GM19468 (cell line): ENCODE measurements around the gene TPX2.
"Not testable (repeated sequence)": the region's sequence is repeated elsewhere in the genome, so short reads cannot be mapped to it uniquely, and the experiment has no call there.

Experiments used
- ATAC-seq: cut with Tn5 transposase; IDR thresholded peaks from one replicate; pipeline ENCODE4 v1.9.1; 2021; ENCODE audit warnings: mild to moderate bottlenecking, moderate library complexity, moderate number of reproducible peaks; ENCODE audit not compliant: unreplicated experiment; ENCODE audit errors: extremely low read depth

TPX2 gene

DNA sequence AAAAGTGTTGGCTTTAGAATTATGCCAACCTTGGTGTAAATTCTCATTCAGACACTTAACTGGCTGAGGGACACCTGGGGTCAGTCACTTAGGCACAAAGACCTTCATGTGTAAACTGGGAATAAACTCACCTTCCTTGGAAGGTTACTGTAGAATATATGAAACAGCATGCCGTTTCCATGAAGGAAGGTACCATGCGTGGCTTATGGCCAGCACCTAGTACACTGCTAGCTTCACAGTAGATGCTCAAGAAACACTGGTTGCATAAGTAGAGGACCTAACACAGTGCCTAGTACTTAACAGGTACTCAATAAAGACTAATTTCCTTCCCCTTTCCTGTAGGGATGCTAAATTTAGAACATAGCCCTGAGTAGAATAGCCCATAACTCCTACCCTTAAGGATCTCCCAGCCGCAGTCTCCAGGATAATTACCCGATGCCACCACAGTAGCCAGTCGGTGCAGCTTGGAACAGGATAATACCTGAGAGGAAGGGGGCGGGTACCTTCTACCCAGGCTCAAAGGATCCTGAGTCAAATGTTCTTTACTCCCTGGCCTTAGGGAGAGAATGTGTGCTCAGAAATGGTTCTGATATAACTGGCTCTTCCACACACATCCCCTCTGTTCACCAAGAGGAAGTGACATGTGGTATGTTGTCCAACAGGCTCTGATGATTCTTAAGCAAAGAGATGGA, 20.0 kb upstream of the TPX2 start:
- no peak for ATAC-seq

DNA sequence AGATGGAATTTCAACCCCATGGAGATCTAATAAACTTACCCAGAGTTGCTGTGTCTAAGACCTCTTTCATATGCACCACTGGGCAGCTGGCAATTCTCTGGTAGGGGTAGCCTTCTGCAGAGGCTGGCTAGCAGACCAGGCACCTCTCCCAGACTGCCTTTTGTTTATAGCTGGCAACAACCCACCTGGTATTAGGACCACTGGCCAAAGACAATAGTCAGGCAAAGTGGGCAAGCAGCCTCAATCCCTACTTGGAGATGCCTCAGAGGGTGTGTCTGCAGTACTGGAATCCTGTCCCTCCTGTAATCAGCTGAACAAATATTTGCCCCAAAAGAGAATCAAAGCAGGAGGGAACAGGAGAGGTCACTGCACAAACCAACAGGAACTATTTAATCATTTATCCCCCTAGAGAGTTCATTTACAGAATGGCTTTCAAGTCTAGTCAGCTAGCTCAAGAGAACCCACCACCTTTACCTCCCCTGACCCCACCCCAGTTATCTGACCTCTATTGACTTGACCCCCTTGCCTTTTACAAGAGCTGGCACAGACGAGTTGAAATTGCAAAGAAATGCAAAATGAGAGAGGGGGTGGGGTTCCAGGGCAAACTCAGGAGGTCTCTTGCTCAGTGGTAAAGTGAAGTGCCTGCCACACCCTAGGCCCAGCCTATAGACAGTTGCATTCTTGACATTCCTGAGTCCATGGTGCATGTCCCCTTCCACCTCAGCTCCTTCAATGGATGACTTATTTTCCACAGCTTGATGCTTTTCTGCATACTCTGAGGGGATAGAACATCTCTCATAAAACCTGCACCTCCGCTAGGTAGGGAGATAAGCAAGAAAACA, 19.2 kb upstream of the TPX2 start:
- no peak for ATAC-seq

DNA sequence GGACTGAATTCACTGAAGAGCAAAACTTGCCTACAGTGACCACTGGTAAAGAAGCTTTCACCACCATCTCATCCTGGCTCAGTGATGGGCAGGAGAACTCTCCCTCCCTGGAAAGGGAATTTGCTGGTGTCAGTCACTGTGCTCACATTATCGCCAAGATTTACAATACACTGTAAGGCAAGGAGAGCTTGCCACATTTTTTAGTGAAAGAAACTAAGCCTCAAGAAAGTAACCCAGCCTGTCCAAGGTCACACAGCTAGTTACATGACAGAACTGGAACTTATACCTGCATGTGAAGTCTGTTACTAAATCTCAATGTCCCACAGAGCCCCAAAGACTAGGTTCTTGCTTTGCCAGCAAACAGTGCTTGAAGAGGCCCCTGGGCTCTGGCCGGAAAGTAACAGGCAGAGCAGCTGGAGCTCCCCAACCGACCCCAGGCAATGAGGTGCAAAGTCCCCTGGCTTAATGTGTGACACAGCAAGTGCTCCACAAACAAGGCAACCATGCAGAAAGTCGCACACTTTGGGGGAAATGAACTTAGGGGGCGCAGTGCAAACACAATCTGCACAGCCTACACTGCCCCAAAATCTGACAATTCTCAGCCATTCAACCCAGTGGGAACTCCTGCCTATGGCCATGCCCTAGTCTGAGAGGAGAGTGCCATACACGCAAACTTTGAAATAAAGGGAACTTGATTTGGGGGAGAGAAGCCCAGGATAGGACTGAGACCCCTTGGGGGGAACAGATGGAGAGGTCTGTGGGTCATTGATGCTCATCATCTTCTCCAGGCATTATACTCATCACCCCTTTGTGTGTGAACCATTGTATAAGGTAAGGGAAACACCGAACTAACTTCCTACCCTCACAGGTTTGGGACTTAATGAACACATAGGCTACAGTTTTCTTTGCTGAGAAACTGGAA, 18.3 kb upstream of the TPX2 start:
- no peak for ATAC-seq

DNA sequence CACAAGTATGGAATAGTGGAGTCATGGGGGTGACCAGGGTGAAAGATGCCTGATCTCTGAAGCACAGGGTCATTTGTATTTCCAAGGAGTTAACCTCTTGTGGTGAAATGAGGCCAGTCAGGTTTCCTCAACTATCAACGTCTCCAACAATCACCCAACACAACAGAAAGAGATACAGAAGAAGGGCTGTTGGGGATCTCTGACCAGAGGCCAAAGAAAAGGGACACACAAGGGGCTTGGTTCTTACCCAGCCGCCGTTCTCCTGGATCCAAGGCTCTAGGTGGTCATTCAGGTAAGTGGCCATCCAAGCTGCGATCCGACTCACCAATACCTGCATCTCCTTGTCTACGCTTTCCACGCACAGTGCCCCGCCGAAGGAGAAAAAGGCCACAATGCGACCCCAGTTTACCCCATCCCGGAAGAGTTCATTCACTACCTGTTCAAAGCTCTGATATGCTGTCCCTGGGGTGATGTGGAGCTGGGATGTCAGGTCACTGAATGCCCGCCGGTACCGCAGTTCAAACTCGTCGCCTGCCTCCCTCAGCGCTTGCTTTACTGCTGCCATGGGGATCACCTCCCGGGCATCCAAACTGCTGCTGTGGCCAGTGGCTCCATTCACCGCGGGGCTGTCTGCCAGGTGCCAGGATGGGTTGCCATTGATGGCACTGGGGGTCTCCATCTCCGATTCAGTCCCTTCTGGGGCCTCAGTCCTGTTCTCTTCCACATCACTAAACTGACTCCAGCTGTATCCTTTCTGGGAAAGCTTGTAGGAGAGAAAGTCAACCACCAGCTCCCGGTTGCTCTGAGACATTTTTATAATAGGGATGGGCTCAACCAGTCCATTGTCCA, 17.5 kb upstream of the TPX2 start:
- no peak for ATAC-seq

DNA sequence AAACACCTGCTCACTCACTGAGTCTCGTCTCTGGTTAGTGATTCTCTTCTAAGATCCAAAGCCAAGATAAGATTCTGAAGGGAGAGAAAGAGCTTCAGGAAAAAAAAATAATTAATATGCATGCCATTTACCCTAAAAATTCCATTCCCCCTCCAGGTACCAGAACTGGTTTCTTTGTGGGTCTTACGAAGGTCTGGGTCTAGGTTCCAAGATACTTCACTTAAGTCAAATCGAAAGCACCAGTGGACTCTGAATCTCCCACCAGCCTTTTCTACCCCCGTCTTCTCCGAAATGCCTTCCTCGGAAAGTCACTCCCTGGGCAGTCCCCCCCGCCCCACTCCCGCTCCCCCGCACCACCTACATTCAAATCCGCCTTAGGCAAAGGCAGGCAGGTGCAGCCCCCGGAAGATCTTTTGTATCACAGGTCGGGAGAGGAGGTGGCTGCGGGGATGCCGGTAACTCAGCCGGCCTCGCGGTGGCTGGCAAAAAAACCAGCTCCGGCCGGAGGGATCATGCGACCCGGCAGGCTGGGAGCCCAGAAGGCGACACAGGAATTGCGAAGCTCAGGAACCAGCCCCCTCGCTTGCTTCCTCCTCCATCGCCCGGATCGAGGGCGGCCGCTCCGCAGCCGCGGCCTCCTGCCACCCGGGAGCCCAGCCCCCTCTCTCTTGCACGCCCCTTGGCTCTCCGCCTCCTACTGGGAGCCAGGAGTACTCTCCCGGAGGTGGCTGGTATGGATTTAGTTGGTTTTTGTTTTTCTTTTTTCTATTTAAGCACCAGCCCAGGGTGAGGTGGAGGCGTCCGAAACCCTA, 16.6 kb upstream of the TPX2 start, which contains the start of gene BCL2L1:
Gene BCL2L1 (minus strand): TSS at position 612 of the 812 bp plus-strand sequence. CDS start 650 bp downstream, outside the sequence.
- no peak for ATAC-seq

DNA sequence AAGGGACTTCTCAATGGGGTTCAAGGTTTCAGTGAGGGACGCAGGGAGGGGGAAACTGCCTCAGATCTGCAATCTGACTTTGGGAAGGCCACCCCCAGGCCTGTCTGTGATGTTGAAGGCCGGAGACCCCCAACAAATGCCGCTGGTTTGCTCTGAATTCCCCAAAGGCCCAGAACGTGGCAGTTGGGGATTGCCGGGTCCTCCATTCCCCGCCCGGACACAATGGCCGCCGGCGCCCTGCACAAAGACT, 16.1 kb upstream of the TPX2 start:
- ATAC-seq, result no peak

DNA sequence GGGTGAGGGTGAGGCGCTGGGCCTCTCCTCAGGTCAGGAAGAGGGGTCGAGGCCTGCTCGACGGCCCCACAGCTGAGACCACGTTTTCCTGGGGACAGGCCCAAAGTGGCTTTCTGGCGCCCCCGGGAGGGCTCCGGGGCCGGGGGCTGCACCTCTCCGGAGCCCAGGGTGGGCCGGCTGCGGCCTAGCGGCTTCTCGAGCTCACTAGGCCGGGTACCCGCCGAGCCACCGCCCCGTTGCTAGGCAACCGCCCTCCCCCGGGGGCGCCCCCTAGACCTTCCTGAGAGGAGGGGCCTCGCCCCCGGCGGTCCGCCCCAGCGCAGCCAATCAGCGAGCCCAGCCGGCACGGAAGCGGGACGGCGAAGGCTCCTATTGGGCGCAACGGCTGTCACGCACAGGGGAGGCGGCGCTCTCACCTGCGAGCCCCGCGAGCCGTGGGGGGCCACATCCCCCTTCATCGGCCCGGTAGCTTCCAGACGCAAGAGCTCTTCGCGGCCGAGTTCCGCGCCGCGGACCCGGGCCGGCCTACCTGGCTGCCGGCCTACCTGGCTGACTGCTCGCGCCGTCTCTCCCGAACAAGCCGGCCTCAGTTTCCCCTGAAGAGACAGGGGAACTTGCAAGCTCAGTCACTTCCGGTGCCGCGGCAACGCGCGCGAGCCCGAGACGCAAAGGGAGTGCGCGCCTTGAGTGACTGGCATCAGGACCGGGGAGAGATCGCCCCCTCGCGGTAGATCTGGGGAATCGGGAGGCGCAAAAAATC, 15.6 kb upstream of the TPX2 start:
- ATAC-seq, result peak; percentile 88

DNA sequence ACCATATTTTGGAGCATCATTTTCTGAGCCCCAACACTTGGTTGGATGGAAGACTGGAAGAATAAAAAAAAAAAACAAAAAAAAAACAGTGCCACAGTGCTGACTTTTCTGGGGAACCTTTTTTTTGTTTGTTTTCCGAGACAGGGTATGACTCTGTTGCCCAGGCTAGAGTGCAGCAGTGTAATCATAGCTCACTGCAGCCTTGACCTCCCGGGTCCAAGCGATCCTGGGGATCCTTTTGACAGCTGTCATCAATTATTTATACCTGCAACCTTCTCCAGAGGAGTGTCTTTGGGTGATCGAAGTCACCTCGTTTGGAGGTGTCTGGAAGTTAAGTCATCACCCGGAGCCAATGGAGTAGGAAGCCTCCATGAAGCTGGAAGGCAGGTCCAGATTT, 7.8 kb upstream of the TPX2 start:
- ATAC-seq, result no peak

DNA sequence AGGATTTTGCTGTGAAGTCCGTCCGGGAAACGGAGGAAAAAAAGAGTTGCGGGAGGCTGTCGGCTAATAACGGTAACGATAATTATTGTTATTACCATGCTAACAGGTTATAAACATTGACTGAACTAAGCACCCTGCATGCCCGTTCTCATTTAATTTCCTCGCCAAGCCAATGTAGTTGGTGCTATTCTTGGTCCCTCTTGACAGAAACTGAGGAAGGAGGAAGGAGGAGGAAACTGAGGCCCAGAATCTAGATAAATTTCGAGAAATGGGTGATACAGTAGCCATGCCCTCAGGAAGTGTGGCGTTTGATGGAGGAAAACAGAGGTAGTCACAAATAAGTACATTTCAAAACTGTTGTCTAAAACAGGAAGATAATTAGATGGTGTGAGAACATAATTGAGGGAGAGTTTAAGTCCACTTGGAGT, 474 bp downstream of the TPX2 start:
- no peak for ATAC-seq

DNA sequence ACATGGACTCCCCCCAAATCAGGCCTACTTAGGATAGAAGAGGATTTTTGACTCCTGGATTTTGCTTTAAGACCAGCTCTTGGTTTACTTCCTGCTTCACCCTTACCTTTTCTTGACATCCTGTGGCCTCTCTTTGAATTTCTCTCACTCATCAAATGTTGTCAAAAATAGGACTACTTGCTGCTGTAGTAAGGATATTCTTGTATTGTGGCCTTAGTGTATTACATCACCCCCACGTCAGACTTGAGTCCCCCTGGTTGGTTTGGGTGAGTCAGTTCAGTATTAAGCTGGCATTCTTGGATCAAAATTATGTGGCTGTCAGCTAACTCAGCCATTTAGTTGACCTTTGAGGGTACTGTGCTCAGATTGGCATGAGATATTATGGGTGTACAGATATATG, 1.1 kb downstream of the TPX2 start:
- ATAC-seq, result no peak

DNA sequence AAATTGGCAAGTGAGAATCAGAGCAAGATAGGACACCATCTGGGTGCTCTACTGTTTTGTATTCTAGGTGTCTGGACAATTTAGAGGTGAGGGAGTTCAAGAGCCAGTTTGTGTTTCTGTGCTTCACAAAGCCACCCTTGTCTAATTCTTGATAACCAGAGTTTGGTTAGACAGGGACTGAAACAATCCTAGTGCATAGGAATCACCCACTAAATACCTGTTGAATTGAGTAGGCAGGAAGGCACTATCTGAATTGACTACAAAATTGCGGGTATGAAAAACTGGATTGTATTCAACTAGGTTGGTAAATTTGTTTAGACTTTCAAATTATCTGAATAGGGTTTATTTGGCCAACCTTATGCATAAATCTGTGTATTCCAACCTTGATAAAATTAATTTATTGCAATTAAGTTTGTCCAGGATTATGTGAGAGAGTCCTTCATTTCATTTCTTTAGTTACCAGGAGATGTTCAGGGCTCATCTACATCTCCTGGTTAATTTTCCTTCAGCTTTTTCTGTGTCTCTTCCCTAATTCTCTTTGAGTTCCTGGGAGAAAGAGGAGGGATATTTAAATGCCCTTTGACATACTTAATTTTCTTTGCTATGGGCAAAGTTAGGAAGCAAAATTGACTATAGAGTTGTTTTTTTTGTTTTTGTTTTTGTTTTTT, 1.7 kb downstream of the TPX2 start:
- ATAC-seq, result no peak

DNA sequence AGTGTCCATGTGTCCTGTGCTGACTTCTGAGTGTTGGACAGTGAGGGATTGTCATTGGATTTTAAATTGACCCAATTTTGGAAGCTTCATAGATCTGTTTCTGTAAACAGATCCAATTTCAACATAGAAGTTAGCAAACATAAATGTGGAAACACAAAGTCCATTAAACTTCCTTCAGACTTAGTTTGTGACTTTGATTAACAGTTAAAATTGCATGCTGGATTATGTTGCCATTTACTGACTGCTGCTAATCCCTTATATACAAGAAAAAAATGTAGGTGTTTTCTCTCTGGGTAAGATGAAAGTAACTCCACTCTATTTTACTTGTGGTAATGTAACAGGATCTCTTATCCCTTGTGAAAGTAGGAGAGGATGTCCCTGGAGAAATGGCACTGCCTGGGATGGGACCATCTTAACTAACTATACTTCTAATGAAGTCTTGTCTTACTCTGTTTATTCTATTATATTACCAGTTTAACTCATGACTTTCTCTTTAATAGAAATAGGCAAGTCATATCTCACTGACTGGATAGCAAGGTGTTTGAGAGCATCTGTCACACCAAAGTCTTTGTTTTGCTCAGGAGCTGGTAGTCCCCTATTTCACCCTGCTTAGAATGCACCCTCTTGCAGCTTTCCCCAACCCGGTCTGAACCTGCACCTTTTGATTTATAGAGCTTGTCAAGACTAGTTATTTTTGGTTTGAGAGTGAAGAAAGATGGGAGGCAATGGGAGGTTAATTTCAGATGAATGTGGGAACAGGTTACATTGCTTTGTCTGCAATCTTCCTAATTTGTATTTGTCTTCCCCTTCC, 7.2 kb downstream of the TPX2 start:
- no peak for ATAC-seq

DNA sequence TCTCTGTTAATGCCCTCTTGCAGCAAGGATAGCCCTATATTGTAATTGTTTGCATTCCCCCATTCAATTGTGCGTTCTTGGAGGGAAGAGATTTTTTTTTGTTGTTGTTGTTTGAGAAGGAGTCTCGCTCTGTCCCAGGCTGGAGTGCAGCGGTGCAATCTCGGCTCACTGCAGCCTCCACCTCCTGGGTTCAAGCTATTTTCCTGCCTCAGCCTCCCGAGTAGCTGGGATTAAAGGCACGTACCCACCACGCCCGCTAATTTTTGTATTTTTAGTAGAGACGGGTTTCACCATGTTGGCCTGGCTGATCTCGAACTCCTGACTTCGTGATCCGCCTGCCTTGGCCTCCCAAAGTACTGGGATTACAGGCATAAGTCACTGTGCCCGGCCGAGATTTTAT, 7.9 kb downstream of the TPX2 start:
- ATAC-seq, result not testable (repeated sequence)

DNA sequence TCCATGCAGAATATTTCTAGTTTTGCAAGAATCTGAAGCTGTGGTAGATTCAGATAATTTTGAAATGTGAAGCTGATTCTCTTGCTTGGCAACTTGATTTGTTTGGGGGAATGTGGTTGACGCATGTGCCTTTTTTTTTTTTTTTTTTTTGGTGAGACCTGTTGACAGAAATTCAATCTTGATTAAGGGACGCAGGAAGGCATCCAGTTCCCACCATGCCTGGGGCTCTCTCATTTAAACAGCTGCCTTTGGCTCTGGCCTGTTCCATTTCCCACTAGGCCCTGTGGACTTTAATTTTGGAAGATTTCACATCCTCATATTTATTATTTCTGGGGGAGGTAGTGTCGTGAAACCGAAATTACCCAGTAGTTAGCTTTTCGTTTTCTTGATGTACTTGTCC, 8.6 kb downstream of the TPX2 start:
- ATAC-seq, result no peak

DNA sequence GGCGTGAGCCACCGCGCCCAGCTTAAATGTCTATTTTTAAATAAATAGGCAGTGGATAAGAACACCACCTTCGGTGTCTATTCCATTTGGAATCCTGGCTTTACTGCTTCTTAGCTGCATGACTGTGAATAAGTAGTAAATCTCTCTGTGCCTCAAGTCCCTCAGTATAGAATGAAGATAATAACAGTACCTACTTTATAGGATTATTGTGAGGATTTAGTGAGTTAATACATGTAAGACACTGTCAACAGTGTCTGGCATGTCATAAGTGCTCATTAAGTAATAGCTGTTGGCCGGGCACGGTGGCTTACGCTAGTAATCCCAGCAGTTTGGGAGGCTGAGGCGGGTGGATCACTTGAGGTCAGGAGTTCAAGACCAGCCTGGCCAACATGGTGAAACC, 10.1 kb downstream of the TPX2 start:
- no peak for ATAC-seq

DNA sequence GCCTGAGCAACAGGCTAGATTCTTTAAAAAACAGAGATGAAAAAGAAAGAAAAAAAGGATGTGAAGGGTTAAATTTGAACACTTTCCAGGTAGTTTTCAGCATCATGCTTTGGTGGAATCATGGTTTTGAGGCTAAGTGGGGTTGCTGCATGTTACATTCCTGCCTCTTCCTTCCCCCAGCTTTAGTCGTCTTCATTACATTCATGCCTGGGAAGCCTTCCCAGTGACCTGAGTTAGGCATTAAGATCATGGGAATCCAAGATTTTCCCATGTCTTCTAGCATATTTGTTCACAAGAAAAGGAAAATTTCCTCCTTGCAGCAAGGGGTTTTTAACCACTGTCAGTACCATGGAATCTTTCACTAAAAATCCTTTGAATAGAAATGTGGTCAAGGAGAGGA, 12.0 kb downstream of the TPX2 start:
- no peak for ATAC-seq

DNA sequence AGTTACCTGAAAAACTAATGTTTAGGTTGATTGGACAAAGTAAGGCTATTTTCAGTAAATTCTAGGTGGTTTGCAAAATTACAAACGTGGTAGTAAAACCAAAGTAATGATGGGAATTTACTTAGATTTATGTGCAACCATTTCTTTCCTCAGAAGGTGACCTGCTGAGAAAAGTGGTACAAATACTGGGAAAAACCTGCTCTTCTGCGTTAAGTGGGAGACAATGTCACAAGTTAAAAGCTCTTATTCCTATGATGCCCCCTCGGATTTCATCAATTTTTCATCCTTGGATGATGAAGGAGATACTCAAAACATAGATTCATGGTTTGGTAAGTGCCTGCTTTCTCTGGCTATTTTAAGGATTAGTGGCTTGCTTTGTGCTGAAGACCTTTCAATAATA, 18.2 kb downstream of the TPX2 start:
- no peak for ATAC-seq
